Measurements from ENCODE around the gene TMEM169.

The TMEM169 gene

GRCh38 chr2:216081487-216082116, at the start of gene TMEM169, which contains the start of gene PECR:
TMEM169 (plus strand) TSS chr2:216081919; CDS start chr2:216095964, 14,045 bp downstream.
PECR (minus strand) TSS chr2:216081809; CDS start chr2:216081741, 68 bp downstream.
- DNase-seq, result peak; percentile 65

- peak; percentile 86 for DNase-seq
Observed at GRCh38 chr2:216031960-216032689, 49.6 kb upstream of the TMEM169 start.

DNA sequence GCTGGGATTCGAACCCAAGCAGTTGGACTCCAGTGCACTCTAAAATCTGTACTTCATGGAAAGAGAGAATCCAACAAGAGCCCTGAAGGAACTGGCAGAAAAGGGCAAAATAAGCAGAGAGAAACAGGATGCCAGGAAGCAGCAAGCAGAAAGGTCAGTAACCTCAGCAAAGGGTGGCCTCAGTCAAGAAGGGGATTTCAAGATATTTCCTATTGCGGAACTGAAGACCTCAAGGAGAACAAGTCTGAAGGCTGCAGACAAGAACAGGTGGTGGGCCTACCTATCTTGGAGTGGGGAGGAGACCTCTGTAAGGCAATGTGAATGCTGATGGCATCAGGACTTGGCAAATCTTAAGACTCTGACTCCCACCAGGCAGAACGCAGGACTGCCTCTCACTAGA, 48.3 kb upstream of the TMEM169 start:
- DNase-seq, result no peak

DNA sequence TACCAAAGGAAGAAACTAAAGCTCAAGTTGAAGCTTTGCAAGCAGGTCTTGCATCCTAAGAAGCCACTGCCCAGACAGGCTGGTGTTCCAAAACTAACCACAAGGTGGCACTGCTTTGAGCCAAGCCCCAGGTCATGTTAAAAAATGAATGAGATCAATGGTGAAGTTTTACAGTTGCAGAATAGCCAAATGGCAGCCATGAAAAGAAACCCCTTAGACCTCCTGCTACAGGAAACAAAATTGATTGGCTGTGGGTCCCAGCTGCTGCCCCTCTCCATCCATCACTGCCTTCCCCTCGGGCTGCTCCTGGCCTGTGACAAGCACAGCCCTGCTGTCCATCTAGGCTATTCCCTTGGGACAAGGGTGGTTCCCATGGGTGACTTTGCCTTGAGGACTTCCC, 47.7 kb upstream of the TMEM169 start:
- DNase-seq, result peak; percentile 66

DNA sequence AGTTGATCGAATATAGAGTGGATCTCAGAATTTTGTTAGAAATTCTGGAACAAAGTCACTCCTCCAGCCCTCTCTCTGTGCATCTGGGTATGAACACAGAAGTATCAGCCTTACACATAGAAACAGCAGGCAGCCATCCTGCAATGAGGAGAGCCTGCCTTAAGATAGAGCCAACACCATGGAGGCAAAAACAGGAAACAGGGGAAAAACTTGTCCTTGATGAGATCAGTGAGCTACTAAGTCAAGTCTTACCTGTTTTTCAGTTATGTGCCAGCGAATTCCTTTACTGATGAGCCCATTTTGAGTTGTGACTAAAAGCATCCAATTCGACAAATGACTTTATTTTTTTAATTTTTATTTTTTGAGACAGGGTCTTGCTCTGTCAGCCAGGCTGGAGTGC, 41.8 kb upstream of the TMEM169 start:
- no peak for DNase-seq

- no peak for DNase-seq
Observed at GRCh38 chr2:216041438-216041837, 40.3 kb upstream of the TMEM169 start.

- DNase-seq, result no peak
Observed at GRCh38 chr2:216043949-216044348, 37.8 kb upstream of the TMEM169 start.

- DNase-seq, result no peak
Observed at GRCh38 chr2:216044883-216045486, 36.7 kb upstream of the TMEM169 start.

- no peak for DNase-seq
Observed at GRCh38 chr2:216047397-216047796, 34.3 kb upstream of the TMEM169 start.

DNA sequence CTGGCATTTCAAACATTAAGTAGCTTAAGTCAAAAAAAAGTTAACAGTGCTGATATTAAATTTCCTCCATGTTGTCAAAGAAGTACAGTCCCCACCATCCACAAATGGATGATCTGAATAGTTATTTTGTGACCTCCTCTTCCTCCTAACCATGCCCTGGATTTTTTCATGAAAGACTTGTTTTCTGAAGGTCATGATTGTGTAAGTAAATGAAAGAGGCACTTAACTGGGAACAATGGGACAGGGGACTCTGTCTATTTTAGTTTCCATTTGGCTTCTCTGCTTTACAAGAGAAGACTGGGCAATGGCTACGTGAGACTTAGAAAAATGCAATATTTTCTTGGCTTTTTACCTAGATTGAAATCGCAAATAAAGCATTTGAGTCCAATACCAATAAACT, 32.3 kb upstream of the TMEM169 start:
- DNase-seq, result no peak

DNA sequence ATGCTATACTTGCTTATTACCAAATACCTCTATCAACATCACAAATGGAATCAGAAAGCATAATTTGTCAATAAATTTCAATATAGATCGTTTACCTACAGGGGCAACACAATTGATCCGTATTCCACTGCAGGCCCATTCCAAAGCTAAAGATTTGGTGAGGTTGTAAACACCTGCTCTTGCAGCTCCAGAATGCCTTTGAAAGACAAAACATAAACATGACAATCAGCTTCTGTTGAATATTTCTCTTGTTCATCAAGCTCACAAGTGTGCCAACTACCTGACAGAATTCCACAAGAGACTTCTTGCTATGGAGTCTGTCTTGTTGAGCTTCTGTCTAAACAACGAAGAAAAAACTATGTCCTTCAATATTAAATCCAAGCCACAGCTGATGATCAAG, 30.4 kb upstream of the TMEM169 start:
- no peak for DNase-seq

GRCh38 chr2:216052420-216052819, 29.3 kb upstream of the TMEM169 start:
- no peak for DNase-seq

DNA sequence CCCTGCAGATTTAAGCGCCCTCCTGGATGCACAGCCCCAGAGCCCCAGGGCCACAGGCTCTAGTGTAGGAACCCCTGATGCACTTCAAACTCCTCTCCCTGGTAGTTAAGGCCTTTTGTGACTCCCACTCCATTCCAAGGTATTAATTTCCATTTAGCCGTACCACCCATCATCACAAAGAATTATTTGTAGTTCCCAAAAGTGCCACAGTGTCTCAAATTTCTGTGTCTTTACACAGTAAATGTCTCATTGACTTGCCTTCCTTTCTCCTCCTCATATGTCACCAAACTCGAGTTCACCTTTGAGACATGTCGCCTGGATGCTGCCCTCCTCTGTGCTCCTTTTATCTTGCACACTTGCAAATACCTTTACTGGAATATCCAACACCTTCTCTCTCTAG, 26.0 kb upstream of the TMEM169 start:
- DNase-seq, result no peak

DNA sequence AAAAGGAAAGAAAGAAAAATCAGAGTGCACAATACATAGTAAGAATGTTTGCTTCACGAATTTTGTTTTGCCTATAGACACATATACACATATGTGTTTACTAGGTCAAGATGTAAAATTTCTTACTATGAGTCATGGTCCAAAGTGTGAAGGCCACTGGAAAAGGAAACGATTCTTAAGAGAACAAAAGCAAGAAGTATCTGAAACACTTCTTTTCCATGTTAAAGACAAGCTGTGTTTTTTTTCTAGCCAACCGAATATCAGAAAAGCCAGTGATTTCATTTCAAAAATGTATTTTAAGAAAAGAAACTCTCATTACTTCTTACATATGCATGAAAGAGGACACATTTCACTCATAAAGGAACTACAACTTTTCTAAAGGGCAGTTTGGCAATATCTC, 25.0 kb upstream of the TMEM169 start:
- DNase-seq, result no peak

DNA sequence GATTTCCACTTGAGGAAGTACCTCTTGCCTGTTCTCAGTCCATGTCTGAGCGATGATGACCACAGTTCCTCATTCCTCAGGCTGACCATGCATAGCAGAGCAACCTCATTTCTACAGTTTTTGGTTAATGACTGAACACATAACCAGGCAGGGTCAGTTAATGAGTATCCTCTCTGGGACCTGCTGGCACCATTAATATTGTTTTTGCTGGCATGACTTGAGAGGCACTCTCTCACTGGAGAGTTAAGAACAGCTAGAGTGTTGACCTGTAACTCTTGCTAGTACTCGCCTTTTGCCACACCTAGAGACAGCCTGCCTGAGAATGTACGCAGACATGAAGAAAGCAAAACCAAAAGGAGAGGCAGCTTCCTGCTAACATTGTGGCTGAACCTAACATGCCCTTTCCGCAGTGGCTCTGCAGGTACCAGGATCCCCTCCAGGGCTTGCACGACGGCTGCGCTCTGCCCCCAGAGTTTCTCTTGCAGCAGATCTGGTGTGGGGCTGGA, 24.0 kb upstream of the TMEM169 start:
- peak; percentile 50 for DNase-seq

DNA sequence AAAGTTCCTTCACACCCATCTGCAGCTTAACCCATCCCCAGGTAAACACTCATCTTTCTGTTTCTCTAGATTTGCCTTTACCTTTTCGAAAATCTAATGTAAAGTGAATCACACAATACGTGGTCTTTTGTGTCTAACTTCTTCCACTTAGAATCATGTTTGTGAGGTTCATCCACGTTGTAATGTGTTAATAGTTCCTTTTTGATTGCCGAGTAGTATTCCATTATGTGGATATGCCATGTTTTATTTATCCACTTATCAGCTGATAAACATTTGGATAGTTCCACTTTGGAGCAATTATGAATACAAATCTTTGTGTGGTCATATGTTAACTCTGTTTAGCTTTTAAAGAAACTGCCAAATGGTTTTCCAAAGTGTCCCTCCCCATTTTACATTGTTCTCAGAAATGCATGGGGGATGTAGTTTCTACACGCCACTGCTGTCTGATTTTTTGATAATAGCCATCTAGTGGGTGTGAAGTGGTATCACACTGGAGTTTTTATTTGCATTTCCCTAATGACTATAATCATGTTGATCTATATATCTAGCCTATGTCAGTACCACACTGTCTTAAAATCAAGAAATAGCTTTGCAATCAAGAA, 22.4 kb upstream of the TMEM169 start:
- no peak for DNase-seq

DNA sequence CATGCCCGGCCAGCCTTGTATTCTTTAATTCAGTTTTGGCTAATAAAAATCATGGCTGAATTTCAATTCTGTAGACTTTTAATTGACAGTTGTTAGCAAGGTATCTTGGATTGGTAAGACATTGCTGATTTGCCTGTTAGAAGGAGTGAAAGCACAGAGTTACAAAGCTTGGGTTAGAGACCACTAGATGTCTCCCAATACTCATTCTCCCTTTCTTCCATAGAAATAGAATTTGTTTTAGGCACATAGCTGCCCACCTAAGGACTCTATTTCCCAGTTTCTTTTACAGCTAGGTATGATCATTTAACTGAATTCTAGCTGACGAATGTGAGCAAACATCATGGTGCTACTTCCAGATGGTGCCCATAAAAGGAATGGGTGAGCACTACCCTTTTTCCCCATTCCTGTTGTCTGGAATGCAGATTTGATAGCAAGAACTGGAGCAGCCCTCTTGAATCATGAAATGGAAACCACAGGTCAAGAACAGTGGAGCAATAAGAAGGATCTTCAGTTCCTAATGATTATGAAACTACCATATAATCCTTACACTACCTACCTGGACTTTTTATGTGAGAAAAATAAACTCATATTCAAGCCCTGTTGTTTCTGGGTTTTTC, 17.6 kb upstream of the TMEM169 start:
- DNase-seq, result peak; percentile 33

- no peak for DNase-seq
Observed at GRCh38 chr2:216064665-216065064, 17.1 kb upstream of the TMEM169 start.

- peak; percentile 86 for DNase-seq
Observed at GRCh38 chr2:216066230-216066629, 15.5 kb upstream of the TMEM169 start.

- no peak for DNase-seq
Observed at GRCh38 chr2:216069028-216069427, 12.7 kb upstream of the TMEM169 start.

- no peak for DNase-seq
Observed at GRCh38 chr2:216070195-216070594, 11.5 kb upstream of the TMEM169 start.

- DNase-seq, result no peak
Observed at GRCh38 chr2:216071111-216071851, 10.4 kb upstream of the TMEM169 start.
